Measurements from ENCODE around the gene SPTLC2. TPM values are rescaled to one million over a fixed set of nuclear protein-coding genes. Genes with fewer than 3 reads are reported as not detected.

Gene SPTLC2
- total RNA-seq, 1 experiment from 2014 or later = 15.8 TPM

DNA sequence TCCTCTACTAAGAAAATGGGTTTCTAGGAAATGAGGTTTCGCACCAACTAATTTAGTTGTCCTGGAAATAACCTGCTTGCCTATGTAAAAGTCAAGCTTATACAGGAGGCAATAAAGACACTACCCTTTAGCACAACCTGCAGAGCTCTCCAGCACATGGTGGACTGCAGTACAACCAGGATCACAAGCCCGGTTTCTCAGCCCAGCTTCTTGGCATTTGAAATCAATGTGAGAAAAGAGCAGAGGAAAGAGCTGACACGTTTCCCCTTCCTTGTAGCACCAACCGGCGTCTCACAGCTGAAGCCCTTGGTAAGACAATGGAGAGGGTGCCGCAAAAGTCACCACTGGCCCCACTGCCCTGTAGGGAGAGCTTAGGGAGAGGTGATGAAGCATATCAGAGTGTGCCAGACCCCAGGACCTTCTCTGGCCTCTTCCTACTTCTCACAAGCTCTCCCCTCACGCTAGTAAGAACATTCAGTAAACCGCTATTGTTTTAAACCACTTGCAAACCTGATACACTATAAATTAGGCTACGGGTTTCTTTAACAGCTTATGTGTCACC lies 8.6 kb downstream of the SPTLC2 start:
- ChIA-PET CTCF (interaction anchor here (0.6 to 1.2 kb wide), 6 partner anchors 10 to 137 kb away, joined by 3 to 5 read pairs (median 4); no protein-coding TSS in a partner anchor), POLR2A (interaction anchor here (0.5 to 1.7 kb wide), 5 partner anchors 8 to 1132 kb away, joined by 3 to 5 read pairs (median 3); no protein-coding TSS in a partner anchor)
- H3K9me3 Mint-ChIP-seq (ENCODE audit: unreplicated experiment) = no peaks in the 10 kb centered on the region
- no peak overlapping the region for H3K4me3 Mint-ChIP-seq (ENCODE audit: unreplicated experiment)
- H3K27ac Mint-ChIP-seq (ENCODE audit: low read depth, unreplicated experiment) = peak overlapping the region; percentile 1
- BruUV-seq (replicated peaks) = no TSS peak
- no peak for DNase-seq (ENCODE audit: unreplicated experiment)
- H3K36me3 Mint-ChIP-seq (ENCODE audit: insufficient read depth, unreplicated experiment) = no peaks in the 10 kb centered on the region
- H3K4me1 Mint-ChIP-seq (ENCODE audit: insufficient read depth, unreplicated experiment) = peaks cover 10% of the 10 kb centered on the region
- no peak for TF ChIP-seq CTCF (IDR thresholded peaks at IDR 0.05; ENCODE audit: unreplicated experiment)
- H3K27me3 Mint-ChIP-seq (ENCODE audit: insufficient read depth, unreplicated experiment) = no peaks in the 10 kb centered on the region
- intact Hi-C loops (cut with micrococcal nuclease) = no loop called here

- Mint-ChIP-seq H3K27ac (ENCODE audit: low read depth, unreplicated experiment) (no peak overlapping the region), H3K36me3 (ENCODE audit: insufficient read depth, unreplicated experiment) (no peaks in the 10 kb centered on the region), H3K9me3 (ENCODE audit: unreplicated experiment) (no peaks in the 10 kb centered on the region), H3K4me3 (ENCODE audit: unreplicated experiment) (no peak overlapping the region), H3K4me1 (ENCODE audit: insufficient read depth, unreplicated experiment) (peaks cover 15% of the 10 kb centered on the region), H3K27me3 (ENCODE audit: insufficient read depth, unreplicated experiment) (no peaks in the 10 kb centered on the region)
- intact Hi-C loops (cut with micrococcal nuclease) = no loop called here
- BruUV-seq (replicated peaks) = no TSS peak
- TF ChIP-seq CTCF (IDR thresholded peaks at IDR 0.05; ENCODE audit: unreplicated experiment) = no peak
- DNase-seq (ENCODE audit: unreplicated experiment) = no peak
- ChIA-PET POLR2A (interaction anchor here (0.6 to 1.1 kb wide), 3 partner anchors 8 to 88 kb away, joined by 3 to 5 read pairs (median 4); partner anchors contain the start of gene SPTLC2), CTCF (interaction anchor here (0.6 to 1.4 kb wide), 3 partner anchors 12 to 286 kb away, joined by 3 to 8 read pairs (median 3); no protein-coding TSS in a partner anchor)
These were observed 11.0 kb downstream of the SPTLC2 start for GRCh38 chr14:77605392-77605972.

DNA sequence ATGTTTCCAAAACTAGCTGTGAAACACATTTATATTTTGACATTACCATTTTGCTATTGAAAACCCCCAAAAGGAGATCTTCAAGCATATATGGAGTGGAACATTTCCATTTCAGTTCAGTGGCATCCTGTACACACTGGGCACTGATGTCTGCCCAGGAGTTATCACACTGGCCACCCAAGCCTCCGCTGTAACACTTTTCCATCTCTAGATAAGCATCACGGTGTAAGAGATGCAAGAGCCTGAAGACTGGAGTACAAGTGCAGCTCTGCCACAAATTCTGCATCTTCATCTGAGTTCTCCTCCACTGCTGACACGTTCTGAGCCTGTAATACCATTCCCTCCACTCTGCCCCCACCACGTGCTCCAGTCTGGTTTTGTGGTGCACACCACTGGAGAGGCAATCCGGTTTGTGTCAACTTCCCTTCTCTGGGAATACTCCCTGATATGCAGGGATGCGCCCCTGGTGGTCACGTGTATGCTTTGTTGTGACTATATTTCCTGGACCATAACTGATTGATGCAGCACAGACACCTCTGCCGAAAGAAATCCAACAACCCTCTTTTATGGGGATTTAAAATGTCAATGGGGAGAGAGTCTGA lies 12.7 kb downstream of the SPTLC2 start:
- BruUV-seq (replicated peaks) = no TSS peak
- peak; percentile 18 for TF ChIP-seq CTCF (IDR thresholded peaks at IDR 0.05; ENCODE audit: unreplicated experiment)
- no peaks in the 10 kb centered on the region for H3K27me3 Mint-ChIP-seq (ENCODE audit: insufficient read depth, unreplicated experiment)
- H3K4me3 Mint-ChIP-seq (ENCODE audit: unreplicated experiment) = no peak overlapping the region
- POLR2A ChIA-PET = no interaction called here
- CTCF ChIA-PET = interaction anchor here (0.7 kb wide), 1 partner anchor 31 kb away, joined by 3 read pairs; no protein-coding TSS in a partner anchor
- no peak overlapping the region for H3K27ac Mint-ChIP-seq (ENCODE audit: low read depth, unreplicated experiment)
- H3K4me1 Mint-ChIP-seq (ENCODE audit: insufficient read depth, unreplicated experiment) = peaks cover 20% of the 10 kb centered on the region
- no peak for DNase-seq (ENCODE audit: unreplicated experiment)
- H3K36me3 Mint-ChIP-seq (ENCODE audit: insufficient read depth, unreplicated experiment) = no peaks in the 10 kb centered on the region
- H3K9me3 Mint-ChIP-seq (ENCODE audit: unreplicated experiment) = no peaks in the 10 kb centered on the region
- intact Hi-C loops (cut with micrococcal nuclease) = no loop called here

GRCh38 chr14:77603031-77603430 lies 13.4 kb downstream of the SPTLC2 start:
- intact Hi-C loops (cut with micrococcal nuclease) = no loop called here
- no peak for DNase-seq (ENCODE audit: unreplicated experiment)
- BruUV-seq (replicated peaks) = no TSS peak
- peaks cover 20% of the 10 kb centered on the region for H3K4me1 Mint-ChIP-seq (ENCODE audit: insufficient read depth, unreplicated experiment)
- POLR2A ChIA-PET = interaction anchor here (0.7 kb wide), 1 partner anchor 27 kb away, joined by 3 read pairs; no protein-coding TSS in a partner anchor
- CTCF ChIA-PET = interaction anchor here (1.6 kb wide), 1 partner anchor 10 kb away, joined by 5 read pairs; no protein-coding TSS in a partner anchor
- no peaks in the 10 kb centered on the region for H3K36me3 Mint-ChIP-seq (ENCODE audit: insufficient read depth, unreplicated experiment)
- H3K27ac Mint-ChIP-seq (ENCODE audit: low read depth, unreplicated experiment) = no peak overlapping the region
- H3K9me3 Mint-ChIP-seq (ENCODE audit: unreplicated experiment) = no peaks in the 10 kb centered on the region
- H3K27me3 Mint-ChIP-seq (ENCODE audit: insufficient read depth, unreplicated experiment) = no peaks in the 10 kb centered on the region
- TF ChIP-seq CTCF (IDR thresholded peaks at IDR 0.05; ENCODE audit: unreplicated experiment) = no peak
- H3K4me3 Mint-ChIP-seq (ENCODE audit: unreplicated experiment) = no peak overlapping the region

Measured in MCF 10A (cell line).